PC-3 (cell line): ENCODE results near the gene CCDC192.

Experiments
- EZH2 ChIP-seq: fragments of 300-600 bp; sonication (generic); IDR thresholded peaks from one replicate; pipeline ENCODE4 v1.6.1; 2017; ENCODE audit warnings: antibody characterized with exemption, mild to moderate bottlenecking, low read length; ENCODE audit not compliant: unreplicated experiment
- TF ChIP-seq, protein P1 (sequence below): fragments of 300-600 bp; sonication (generic); conservative IDR thresholded peaks from 2 replicates; pipeline ENCODE4 v1.5.1; 2017; ENCODE audit warnings: antibody characterized with exemption, low read depth, mild to moderate bottlenecking, low read length

DNA sequence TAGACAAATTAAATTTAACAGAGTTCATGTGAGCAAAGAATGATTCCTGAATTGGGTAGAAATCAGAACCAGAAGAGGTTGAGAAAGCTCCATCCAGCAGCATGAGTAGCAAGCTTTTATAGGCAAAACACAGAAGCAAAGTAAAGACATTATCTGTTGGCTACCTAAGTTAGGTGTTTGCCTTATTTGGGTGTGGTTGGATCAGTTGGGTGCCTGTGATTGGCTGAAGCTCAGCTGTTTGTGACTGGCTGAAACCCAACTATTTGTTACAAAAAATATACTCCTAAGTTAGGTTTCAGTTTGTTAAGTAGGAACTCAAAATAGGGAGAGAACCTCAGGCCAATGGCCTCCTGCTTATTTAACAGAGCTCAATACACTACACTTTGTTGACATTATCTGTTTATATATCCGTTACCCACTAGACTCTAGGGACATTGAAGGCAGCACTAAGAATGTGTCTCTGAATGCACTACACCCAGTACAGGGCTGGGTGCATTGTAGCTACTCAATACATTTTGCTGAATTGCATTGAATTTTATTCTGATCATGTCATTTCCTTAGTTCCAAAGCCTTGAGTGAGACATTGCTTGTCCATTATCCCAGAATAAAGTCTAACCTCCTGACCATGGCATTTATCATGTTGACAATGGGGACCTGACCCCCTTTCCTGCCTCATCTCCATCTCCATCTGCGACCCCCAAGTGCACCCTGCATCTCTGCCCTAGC lies 98.7 kb downstream of the CCDC192 start:
- TF ChIP-seq, protein P1, sequence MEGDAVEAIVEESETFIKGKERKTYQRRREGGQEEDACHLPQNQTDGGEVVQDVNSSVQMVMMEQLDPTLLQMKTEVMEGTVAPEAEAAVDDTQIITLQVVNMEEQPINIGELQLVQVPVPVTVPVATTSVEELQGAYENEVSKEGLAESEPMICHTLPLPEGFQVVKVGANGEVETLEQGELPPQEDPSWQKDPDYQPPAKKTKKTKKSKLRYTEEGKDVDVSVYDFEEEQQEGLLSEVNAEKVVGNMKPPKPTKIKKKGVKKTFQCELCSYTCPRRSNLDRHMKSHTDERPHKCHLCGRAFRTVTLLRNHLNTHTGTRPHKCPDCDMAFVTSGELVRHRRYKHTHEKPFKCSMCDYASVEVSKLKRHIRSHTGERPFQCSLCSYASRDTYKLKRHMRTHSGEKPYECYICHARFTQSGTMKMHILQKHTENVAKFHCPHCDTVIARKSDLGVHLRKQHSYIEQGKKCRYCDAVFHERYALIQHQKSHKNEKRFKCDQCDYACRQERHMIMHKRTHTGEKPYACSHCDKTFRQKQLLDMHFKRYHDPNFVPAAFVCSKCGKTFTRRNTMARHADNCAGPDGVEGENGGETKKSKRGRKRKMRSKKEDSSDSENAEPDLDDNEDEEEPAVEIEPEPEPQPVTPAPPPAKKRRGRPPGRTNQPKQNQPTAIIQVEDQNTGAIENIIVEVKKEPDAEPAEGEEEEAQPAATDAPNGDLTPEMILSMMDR, result no peak
- no peak for TF ChIP-seq EZH2
